ENCODE measurements around the gene CCDC13. TPM values are rescaled to one million over a fixed set of nuclear protein-coding genes. Genes with fewer than 3 reads are reported as not detected.

Gene CCDC13
- polyA plus RNA-seq, 1 donor from 2014 or later, result 6.5 TPM

DNA sequence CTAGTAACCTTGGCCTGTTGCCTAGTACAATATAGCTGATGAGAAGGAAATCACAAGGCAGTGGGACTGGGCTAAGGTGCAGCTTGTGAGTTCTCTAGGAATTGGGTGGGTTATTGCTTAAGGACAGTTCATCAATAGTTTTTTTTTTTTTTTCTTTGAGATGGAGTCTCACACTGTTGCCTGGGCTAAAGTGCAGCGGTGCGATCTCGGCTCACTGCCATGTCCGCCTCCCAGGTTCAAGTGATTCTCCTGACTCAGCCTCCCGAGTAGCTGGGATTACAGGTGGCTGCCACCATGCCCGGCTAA lies 47.6 kb upstream of the CCDC13 start:
- Histone ChIP-seq H3F3A (ENCODE audit: insufficient read depth, low read length, poor library complexity, severe bottlenecking) (no peaks in the 10 kb centered on the region), H3K9ac (ENCODE audit: low read length) (no peak overlapping the region), H4K20me1 (ENCODE audit: insufficient read depth) (no peaks in the 10 kb centered on the region), H3K36me3 (ENCODE audit: insufficient read depth, low read length) (no peaks in the 10 kb centered on the region), H3K9me2 (ENCODE audit: insufficient read depth, low read length) (no peaks in the 10 kb centered on the region), H3K4me2 (ENCODE audit: low read length) (no peak overlapping the region), H3K27me3 (ENCODE audit: insufficient read depth, low read depth, low read length) (no peaks in the 10 kb centered on the region), H3K9me3 (ENCODE audit: low read length) (no peaks in the 10 kb centered on the region), H3K27ac (ENCODE audit: low read length) (no peak overlapping the region), H3K4me3 (ENCODE audit: low read length) (no peak overlapping the region), H2AFZ (ENCODE audit: low read depth, low read length) (no peak overlapping the region), H3K79me2 (replicated peaks; ENCODE audit: insufficient read depth, low read length) (no peaks in the 10 kb centered on the region)
- TF ChIP-seq, protein P1, sequence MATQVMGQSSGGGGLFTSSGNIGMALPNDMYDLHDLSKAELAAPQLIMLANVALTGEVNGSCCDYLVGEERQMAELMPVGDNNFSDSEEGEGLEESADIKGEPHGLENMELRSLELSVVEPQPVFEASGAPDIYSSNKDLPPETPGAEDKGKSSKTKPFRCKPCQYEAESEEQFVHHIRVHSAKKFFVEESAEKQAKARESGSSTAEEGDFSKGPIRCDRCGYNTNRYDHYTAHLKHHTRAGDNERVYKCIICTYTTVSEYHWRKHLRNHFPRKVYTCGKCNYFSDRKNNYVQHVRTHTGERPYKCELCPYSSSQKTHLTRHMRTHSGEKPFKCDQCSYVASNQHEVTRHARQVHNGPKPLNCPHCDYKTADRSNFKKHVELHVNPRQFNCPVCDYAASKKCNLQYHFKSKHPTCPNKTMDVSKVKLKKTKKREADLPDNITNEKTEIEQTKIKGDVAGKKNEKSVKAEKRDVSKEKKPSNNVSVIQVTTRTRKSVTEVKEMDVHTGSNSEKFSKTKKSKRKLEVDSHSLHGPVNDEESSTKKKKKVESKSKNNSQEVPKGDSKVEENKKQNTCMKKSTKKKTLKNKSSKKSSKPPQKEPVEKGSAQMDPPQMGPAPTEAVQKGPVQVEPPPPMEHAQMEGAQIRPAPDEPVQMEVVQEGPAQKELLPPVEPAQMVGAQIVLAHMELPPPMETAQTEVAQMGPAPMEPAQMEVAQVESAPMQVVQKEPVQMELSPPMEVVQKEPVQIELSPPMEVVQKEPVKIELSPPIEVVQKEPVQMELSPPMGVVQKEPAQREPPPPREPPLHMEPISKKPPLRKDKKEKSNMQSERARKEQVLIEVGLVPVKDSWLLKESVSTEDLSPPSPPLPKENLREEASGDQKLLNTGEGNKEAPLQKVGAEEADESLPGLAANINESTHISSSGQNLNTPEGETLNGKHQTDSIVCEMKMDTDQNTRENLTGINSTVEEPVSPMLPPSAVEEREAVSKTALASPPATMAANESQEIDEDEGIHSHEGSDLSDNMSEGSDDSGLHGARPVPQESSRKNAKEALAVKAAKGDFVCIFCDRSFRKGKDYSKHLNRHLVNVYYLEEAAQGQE (IDR thresholded peaks at IDR 0.05; ENCODE audit: borderline replicate concordance), result no peak
- TF ChIP-seq MXI1 (conservative IDR thresholded peaks at IDR 0.05; ENCODE audit: poor library complexity, severe bottlenecking) (no peak), EZH2 (IDR thresholded peaks at IDR 0.05; ENCODE audit: borderline replicate concordance, insufficient read depth, low read length, poor library complexity, severe bottlenecking) (no peak), TAF1 (IDR thresholded peaks at IDR 0.05; ENCODE audit: low read depth) (no peak), POLR2AphosphoS5 (IDR thresholded peaks at IDR 0.05) (no peak), CTCF (IDR thresholded peaks at IDR 0.05; ENCODE audit: poor library complexity, severe bottlenecking) (no peak), EP300 (conservative IDR thresholded peaks at IDR 0.05; ENCODE audit: poor library complexity, severe bottlenecking) (no peak), RAD21 (conservative IDR thresholded peaks at IDR 0.05) (no peak), SMC3 (conservative IDR thresholded peaks at IDR 0.05; ENCODE audit: poor library complexity) (no peak)

- H3K36me3 ChIP-seq (ENCODE audit: insufficient read depth, low read length), result no peaks in the 10 kb centered on the region
- H4K20me1 ChIP-seq (ENCODE audit: insufficient read depth), result no peaks in the 10 kb centered on the region
- no peaks in the 10 kb centered on the region for H3K79me2 ChIP-seq (replicated peaks; ENCODE audit: insufficient read depth, low read length)
- H3F3A ChIP-seq (ENCODE audit: insufficient read depth, low read length, poor library complexity, severe bottlenecking), result no peaks in the 10 kb centered on the region
- no peak overlapping the region for H3K4me3 ChIP-seq (ENCODE audit: low read length)
- H3K27me3 ChIP-seq (ENCODE audit: insufficient read depth, low read depth, low read length), result no peaks in the 10 kb centered on the region
- no peak overlapping the region for H3K4me2 ChIP-seq (ENCODE audit: low read length)
- TF ChIP-seq CTCF (IDR thresholded peaks at IDR 0.05; ENCODE audit: poor library complexity, severe bottlenecking) (no peak), SMC3 (conservative IDR thresholded peaks at IDR 0.05; ENCODE audit: poor library complexity) (no peak), EP300 (conservative IDR thresholded peaks at IDR 0.05; ENCODE audit: poor library complexity, severe bottlenecking) (no peak), MXI1 (conservative IDR thresholded peaks at IDR 0.05; ENCODE audit: poor library complexity, severe bottlenecking) (no peak), RAD21 (conservative IDR thresholded peaks at IDR 0.05) (no peak), TAF1 (IDR thresholded peaks at IDR 0.05; ENCODE audit: low read depth) (no peak), EZH2 (IDR thresholded peaks at IDR 0.05; ENCODE audit: borderline replicate concordance, insufficient read depth, low read length, poor library complexity, severe bottlenecking) (no peak), POLR2AphosphoS5 (IDR thresholded peaks at IDR 0.05) (no peak)
- TF ChIP-seq, protein P1 (IDR thresholded peaks at IDR 0.05; ENCODE audit: borderline replicate concordance), result no peak
- no peak overlapping the region for H3K27ac ChIP-seq (ENCODE audit: low read length)
- H2AFZ ChIP-seq (ENCODE audit: low read depth, low read length), result no peak overlapping the region
- no peaks in the 10 kb centered on the region for H3K9me3 ChIP-seq (ENCODE audit: low read length)
- H3K9me2 ChIP-seq (ENCODE audit: insufficient read depth, low read length), result no peaks in the 10 kb centered on the region
- no peak overlapping the region for H3K9ac ChIP-seq (ENCODE audit: low read length)
Observed at GRCh38 chr3:42819351-42819965, 46.4 kb upstream of the CCDC13 start.

All from neural cell (in vitro differentiated cells).